IPS DF 6.9 (cell line): ENCODE results near the gene SLC39A8.
"Not testable (repeated sequence)": the region's sequence is repeated elsewhere in the genome, so short reads cannot be mapped to it uniquely, and the experiment has no call there.

Experiments
- DNase-seq: peaks from one replicate; pipeline ENCODE4 v3.0.0-alpha.2; 2013; ENCODE audit warnings: low read depth, low spot score
- H3K27ac ChIP-seq: one replicate; pipeline ENCODE4 v1.5.1; 2013; ENCODE audit warnings: low read length, control low read depth
- H3K27me3 ChIP-seq: 2 replicates; pipeline ENCODE4 v1.6.1; 2013; ENCODE audit warnings: mild to moderate bottlenecking, low read length; ENCODE audit not compliant: control insufficient read depth, insufficient read depth
- H3K36me3 ChIP-seq: 2 replicates; pipeline ENCODE4 v1.6.1; 2013; ENCODE audit warnings: low read length; ENCODE audit not compliant: control insufficient read depth, insufficient read depth
- H3K4me1 ChIP-seq: 2 replicates; pipeline ENCODE4 v1.6.1; 2013; ENCODE audit warnings: low read length; ENCODE audit not compliant: control insufficient read depth, insufficient read depth
- H3K4me3 ChIP-seq: 2 replicates; pipeline ENCODE4 v1.5.1; 2013; ENCODE audit warnings: mild to moderate bottlenecking, low read length
- H3K9me3 ChIP-seq: 2 replicates; pipeline ENCODE4 v1.6.1; 2013; ENCODE audit warnings: low read length, inconsistent platforms; ENCODE audit not compliant: control insufficient read depth, insufficient read depth
- WGBS: extraction: QIAGEN DNeasy Blood & Tissue Kit; methylation state at CpG from one replicate; pipeline ENCODE4 v1.1.7; 2013; ENCODE audit warnings: mixed read lengths, missing lambda C conversion rate; ENCODE audit not compliant: insufficient read length, insufficient coverage; 5-methylcytosine and 5-hydroxymethylcytosine counted together

SLC39A8 gene

DNA sequence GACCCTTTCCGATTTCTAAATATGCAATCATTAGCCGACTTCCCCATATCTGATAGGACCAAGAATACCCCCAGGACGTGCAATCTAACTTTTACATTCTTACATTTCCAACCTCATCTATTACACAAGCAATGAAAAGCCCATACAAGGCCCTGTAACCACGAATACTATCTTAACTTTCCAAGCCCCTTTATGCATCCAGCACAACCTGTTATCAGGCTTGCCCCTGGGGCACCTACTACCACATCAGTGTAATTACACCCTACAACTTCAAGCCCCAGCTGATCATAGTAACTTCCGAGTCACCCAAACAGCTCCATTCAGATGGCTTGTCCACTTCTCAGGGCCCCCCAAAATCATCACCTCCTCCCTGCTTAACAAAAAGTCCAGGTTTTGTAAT is 102.0 kb downstream of the SLC39A8 start:
- H3K9me3 ChIP-seq, DNase-seq, H3K27me3 ChIP-seq, H3K4me3 ChIP-seq, H3K36me3 ChIP-seq, H3K4me1 ChIP-seq, H3K27ac ChIP-seq: not testable (repeated sequence)
- WGBS: no CpG with 5 or more reads among the region's 5 CpGs

DNA sequence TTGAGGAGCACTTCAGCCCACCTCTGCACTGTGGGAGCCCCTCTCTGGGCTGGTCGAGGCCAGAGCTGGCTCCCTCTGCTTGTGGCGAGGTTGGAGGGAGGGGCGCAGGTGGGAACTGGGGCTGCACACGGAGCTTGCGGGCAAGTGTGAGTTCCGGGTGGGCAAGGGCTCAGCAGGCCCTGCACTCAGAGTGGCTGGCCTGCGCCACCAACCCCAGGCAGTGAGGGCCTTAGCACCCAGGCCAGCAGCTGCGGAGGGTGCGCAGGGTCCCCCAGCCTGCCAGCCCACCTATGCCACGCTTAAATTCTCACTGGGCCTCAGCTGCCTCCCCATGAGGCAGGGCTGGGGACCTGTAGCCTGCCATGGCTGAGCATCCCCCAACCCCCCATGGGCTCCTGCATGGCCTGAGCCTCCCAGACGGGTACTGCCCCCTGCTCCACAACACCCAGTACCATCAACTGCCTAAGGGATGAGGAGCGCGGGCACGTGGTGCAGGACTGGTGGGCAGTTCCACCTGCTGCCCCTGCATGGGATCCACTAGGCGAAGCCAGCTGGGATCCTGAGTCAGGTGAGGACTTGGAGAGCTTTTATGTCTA is 110.9 kb downstream of the SLC39A8 start:
- H3K36me3 ChIP-seq: no peaks in the 10 kb centered on the region; the same call in 1 of the 2 replicates
- no peaks in the 10 kb centered on the region for H3K4me1 ChIP-seq
- H3K27ac ChIP-seq: no peak overlapping the region
- no peak overlapping the region for H3K4me3 ChIP-seq
- no CpG with 5 or more reads among the region's 15 CpGs for WGBS
- DNase-seq: no peak
- H3K9me3 ChIP-seq: peaks cover 5% of the 10 kb centered on the region; the same call in 1 of the 2 replicates
- no peaks in the 10 kb centered on the region for H3K27me3 ChIP-seq

DNA sequence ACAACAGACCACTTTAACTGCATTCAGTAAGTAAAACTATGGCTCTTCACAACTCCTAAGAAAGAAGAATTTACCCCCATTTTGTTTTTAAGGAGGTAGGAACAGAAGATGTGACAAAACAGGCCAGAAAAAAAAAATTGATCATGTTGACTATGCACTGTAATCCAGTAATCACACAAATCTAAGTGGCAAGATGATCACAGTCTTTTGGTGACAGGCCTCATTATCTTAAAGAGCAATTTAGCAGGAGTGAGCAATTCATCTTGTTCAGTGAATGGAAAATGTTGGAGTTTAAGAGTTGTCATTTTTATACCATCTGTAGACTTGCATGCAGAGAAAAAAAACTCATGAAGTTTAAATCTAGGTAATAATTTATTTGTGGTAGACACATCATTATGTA is 115.1 kb downstream of the SLC39A8 start:
- Histone ChIP-seq H3K27me3 (no peaks in the 10 kb centered on the region), H3K4me3 (no peak overlapping the region), H3K4me1 (no peaks in the 10 kb centered on the region), H3K36me3 (no peaks in the 10 kb centered on the region; the same call in 1 of the 2 replicates), H3K27ac (no peak overlapping the region), H3K9me3 (peaks cover 5% of the 10 kb centered on the region; the same call in 1 of the 2 replicates)
- DNase-seq: no peak

DNA sequence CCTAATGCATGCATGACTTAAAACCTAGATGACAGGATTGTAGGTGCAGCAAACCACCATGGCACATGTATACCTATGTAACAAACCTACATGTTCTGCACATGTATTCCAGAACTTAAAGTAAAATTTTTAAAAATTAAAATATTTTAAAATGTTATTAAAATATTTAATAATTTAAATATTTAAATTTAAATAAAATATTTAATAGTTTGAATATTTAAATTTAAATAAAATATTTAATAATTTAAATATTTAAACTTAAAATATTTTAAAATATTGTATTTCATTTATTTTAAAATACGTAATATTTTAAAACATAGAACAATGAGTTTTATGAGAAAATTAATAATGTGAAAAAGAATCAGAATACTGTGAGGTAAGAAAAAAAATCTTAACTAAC is 117.9 kb downstream of the SLC39A8 start:
- Histone ChIP-seq H3K27ac (no peak overlapping the region), H3K36me3 (no peaks in the 10 kb centered on the region), H3K27me3 (no peaks in the 10 kb centered on the region), H3K9me3 (no peaks in the 10 kb centered on the region), H3K4me1 (no peaks in the 10 kb centered on the region), H3K4me3 (no peak overlapping the region)
- 100% methylated on average over 1 of the region's 1 CpG for WGBS
- DNase-seq: no peak

DNA sequence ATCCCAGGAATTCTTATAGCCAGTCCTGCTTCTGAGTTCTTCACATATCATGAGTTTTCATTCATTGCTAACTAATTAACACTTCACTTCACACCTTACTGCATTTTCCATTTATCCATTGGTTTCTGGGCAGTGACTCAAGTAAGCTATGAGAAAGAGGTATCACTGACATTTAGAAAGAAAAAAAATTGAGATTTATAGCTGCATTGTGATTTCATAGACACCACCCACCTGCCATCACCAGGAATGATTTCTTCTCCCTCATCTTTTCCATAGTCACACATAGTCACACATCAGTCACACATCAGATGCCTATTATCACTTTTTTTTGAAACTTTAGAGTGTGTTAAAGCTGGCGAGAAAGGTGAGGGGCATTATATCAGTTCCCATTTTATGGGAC is 121.8 kb downstream of the SLC39A8 start:
- Histone ChIP-seq H3K4me1 (no peaks in the 10 kb centered on the region), H3K27me3 (no peaks in the 10 kb centered on the region), H3K4me3 (no peak overlapping the region), H3K9me3 (no peaks in the 10 kb centered on the region), H3K27ac (no peak overlapping the region), H3K36me3 (no peaks in the 10 kb centered on the region)
- no CpG with 5 or more reads among the region's 1 CpG for WGBS
- no peak for DNase-seq

DNA sequence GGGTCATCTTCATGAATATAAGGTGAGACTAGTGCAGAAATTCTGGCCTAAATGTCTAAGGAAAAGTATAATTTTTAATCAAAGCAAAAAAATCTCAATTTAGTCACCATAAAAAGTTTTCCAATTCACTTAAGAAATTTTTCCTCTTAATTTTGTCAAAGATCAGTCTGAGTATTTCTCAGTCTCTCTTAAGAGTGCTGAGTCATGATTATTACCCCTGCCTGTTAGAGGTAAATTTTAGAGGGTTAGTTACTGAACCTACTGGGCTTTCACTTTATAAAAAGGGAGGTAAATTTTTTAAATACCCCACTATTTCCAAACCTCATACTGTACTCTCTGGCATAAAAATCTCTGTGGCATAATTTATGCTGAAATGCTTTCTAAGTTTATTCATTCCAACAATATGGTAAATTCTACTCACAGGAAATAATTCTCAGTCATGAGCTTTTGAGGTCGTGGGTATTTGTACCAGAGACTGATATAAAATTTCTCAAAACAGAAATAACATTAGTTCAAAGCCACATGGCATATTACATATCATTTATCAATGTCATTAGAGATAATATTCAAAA is 122.4 kb downstream of the SLC39A8 start:
- Histone ChIP-seq H3K27ac (no peak overlapping the region), H3K36me3 (no peaks in the 10 kb centered on the region), H3K4me1 (no peaks in the 10 kb centered on the region), H3K9me3 (no peaks in the 10 kb centered on the region), H3K4me3 (no peak overlapping the region), H3K27me3 (no peaks in the 10 kb centered on the region)
- no CpG with 5 or more reads among the region's 1 CpG for WGBS
- no peak for DNase-seq

DNA sequence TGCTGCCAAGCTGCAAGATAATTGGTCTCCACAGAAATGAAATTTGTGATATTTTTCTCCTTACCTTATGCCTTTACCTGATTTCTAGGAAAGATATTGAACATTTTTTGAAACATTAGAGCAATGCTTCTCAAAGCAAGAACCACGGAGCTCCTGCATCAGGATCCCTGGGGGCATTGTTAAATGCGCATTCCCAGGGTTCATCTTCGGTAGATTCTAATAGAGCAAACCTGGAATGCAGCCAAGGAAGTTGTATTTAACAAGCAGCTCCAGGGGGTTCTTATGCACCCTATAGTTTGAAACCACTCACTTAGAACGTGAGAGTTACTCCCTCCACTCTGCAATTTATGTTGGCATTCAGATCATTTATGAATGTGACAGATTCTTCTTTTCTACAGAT is 126.2 kb downstream of the SLC39A8 start:
- Histone ChIP-seq H3K36me3 (no peaks in the 10 kb centered on the region), H3K4me1 (no peaks in the 10 kb centered on the region), H3K4me3 (no peak overlapping the region), H3K27me3 (no peaks in the 10 kb centered on the region), H3K27ac (no peak overlapping the region), H3K9me3 (no peaks in the 10 kb centered on the region)
- no CpG with 5 or more reads among the region's 4 CpGs for WGBS
- no peak for DNase-seq

DNA sequence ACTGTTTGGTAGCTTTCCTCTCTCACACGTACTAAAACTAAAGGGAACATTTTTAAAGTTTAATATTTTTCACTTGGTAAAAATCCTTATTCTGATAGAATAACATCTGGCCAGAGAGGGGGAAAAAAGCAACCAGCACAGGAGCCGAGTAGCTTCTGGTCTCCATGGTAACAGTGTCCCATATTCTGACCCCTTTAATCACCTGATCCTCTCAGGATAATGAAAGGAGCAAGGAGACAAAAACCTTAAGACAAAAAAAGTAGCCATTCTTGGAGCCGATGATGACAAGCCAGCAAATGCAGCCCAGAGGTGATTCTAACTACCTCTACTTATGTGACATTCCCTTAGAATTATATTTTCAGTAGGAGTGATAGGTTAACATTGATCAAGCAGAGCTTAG is 126.6 kb downstream of the SLC39A8 start:
- Histone ChIP-seq H3K4me3 (no peak overlapping the region), H3K27me3 (no peaks in the 10 kb centered on the region), H3K9me3 (no peaks in the 10 kb centered on the region), H3K36me3 (no peaks in the 10 kb centered on the region), H3K27ac (no peak overlapping the region), H3K4me1 (no peaks in the 10 kb centered on the region)
- no CpG with 5 or more reads among the region's 3 CpGs for WGBS
- no peak for DNase-seq

DNA sequence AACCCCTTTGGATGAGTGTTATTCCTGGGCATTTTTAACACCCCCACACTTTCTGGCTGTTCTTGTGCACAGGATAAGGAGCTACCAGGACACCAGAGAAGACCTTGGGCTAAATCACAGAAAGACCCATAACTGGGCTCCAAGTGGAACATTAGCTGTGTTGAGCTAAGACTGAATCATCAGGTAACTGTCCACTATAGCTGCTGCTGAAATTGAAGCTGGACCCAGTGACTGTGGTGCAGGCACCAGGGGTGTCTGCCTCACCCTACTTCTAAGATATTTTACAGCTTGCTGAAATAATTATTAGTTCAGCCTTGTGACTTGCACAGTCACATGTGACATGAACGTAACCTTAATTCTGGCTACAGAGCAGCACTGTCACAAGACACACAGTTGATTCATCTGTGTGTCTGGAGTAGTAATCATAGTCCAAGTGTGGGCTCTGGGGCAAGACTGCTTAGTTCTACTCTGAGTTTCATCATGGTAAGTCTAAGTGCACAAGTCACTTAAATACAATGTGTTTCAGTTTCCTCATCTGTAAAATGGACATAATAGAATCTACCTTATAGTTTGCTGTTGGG is 127.4 kb downstream of the SLC39A8 start:
- Histone ChIP-seq H3K4me1 (no peaks in the 10 kb centered on the region), H3K27ac (no peak overlapping the region), H3K4me3 (no peak overlapping the region), H3K9me3 (no peaks in the 10 kb centered on the region), H3K36me3 (no peaks in the 10 kb centered on the region), H3K27me3 (no peaks in the 10 kb centered on the region)
- no peak for DNase-seq
- WGBS: no CpG with 5 or more reads among the region's 1 CpG

DNA sequence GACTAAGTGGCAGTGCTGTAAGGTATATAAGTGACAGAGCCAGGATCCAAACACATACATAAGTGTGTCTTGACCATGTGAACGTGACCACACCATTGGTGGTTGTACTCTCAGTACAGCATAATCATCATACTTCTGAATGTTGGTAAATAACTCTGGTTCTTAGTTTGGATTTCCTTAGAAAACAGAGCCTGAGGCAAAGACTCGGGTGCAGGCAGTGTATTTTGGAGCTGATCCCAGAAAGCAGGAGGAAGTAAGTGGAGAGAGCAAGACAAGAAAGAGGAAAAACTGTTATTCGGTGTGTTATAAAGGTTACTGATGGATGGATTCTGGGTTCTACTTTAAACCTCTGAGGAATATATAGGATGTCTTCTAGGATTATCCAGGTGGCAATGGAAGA is 127.9 kb downstream of the SLC39A8 start:
- Histone ChIP-seq H3K4me1 (no peaks in the 10 kb centered on the region), H3K36me3 (no peaks in the 10 kb centered on the region), H3K27ac (no peak overlapping the region), H3K27me3 (no peaks in the 10 kb centered on the region), H3K9me3 (no peaks in the 10 kb centered on the region), H3K4me3 (no peak overlapping the region)
- no CpG with 5 or more reads among the region's 3 CpGs for WGBS
- DNase-seq: no peak

DNA sequence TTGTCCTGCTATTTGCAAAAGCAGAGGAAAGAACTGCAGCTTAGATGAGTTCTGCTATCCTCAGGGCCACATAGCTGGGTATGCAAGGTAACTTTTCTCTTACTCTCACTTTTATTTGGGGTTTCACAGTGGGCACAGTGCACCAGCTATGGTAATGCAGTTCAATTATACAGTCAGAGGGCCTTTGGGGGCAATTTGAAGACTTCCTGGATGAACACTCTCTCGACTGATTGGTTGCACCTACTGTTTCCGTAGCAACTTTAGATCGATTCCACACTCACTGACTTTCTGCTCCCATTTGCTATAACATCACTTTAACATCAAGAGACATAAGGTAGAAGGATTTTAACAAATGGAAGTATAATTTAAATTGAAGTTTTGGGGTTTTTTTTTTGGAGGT is 128.6 kb downstream of the SLC39A8 start:
- H3K4me3 ChIP-seq: no peak overlapping the region
- DNase-seq: no peak
- no CpG with 5 or more reads among the region's 3 CpGs for WGBS
- H3K9me3 ChIP-seq: no peaks in the 10 kb centered on the region
- no peaks in the 10 kb centered on the region for H3K27me3 ChIP-seq
- H3K36me3 ChIP-seq: no peaks in the 10 kb centered on the region
- H3K27ac ChIP-seq: no peak overlapping the region
- H3K4me1 ChIP-seq: no peaks in the 10 kb centered on the region
